ENCODE data around the gene ADGRL4.
"Not testable (repeated sequence)": the region's sequence is repeated elsewhere in the genome, so short reads cannot be mapped to it uniquely, and the experiment has no call there.

ADGRL4 gene

GRCh38 chr1:78918157-78918556 lies 88.4 kb downstream of the ADGRL4 start:
- DNase-seq (ENCODE audit: low read depth in 2 of 2): no peak

- no peak for DNase-seq (ENCODE audit: low read depth in 2 of 2)
These were observed 89.5 kb downstream of the ADGRL4 start for GRCh38 chr1:78916986-78917385.

GRCh38 chr1:78913950-78914349 lies 92.6 kb downstream of the ADGRL4 start:
- no peak for DNase-seq (ENCODE audit: low read depth in 2 of 2)

- DNase-seq (ENCODE audit: low read depth in 2 of 2): no peak
These were observed 94.3 kb downstream of the ADGRL4 start for GRCh38 chr1:78911956-78912880.

- no peak for DNase-seq (ENCODE audit: low read depth in 2 of 2)
These were observed 103.9 kb downstream of the ADGRL4 start for GRCh38 chr1:78902641-78903040.

GRCh38 chr1:78894811-78895210 lies 111.7 kb downstream of the ADGRL4 start:
- no peak for DNase-seq (ENCODE audit: low read depth in 2 of 2)

GRCh38 chr1:78892260-78892840 lies 114.2 kb downstream of the ADGRL4 start:
- DNase-seq (ENCODE audit: low read depth in 2 of 2): no peak

- DNase-seq (ENCODE audit: low read depth in 2 of 2): no peak
These were observed 119.1 kb downstream of the ADGRL4 start for GRCh38 chr1:78887458-78887857.

- no peak for DNase-seq (ENCODE audit: low read depth in 2 of 2)
These were observed 121.7 kb downstream of the ADGRL4 start for GRCh38 chr1:78884685-78885452.

- no peak for DNase-seq (ENCODE audit: low read depth in 2 of 2)
These were observed 126.3 kb downstream of the ADGRL4 start for GRCh38 chr1:78880223-78880622.

- DNase-seq (ENCODE audit: low read depth in 2 of 2): not testable (repeated sequence)
These were observed 130.5 kb downstream of the ADGRL4 start for GRCh38 chr1:78875986-78876385.

- DNase-seq (ENCODE audit: low read depth in 2 of 2): not testable (repeated sequence)
These were observed 133.7 kb downstream of the ADGRL4 start for GRCh38 chr1:78872801-78873200.

- no peak for DNase-seq (ENCODE audit: low read depth in 2 of 2)
These were observed 135.3 kb downstream of the ADGRL4 start for GRCh38 chr1:78871249-78871648.

GRCh38 chr1:78869136-78869535 lies 137.4 kb downstream of the ADGRL4 start:
- no peak for DNase-seq (ENCODE audit: low read depth in 2 of 2)

- DNase-seq (ENCODE audit: low read depth in 2 of 2): no peak
These were observed 142.4 kb downstream of the ADGRL4 start for GRCh38 chr1:78864175-78864574.

GRCh38 chr1:78856096-78856495 lies 150.4 kb downstream of the ADGRL4 start:
- no peak for DNase-seq (ENCODE audit: low read depth in 2 of 2)

GRCh38 chr1:78855258-78855657 lies 151.3 kb downstream of the ADGRL4 start:
- no peak for DNase-seq (ENCODE audit: low read depth in 2 of 2)

GRCh38 chr1:78854556-78854955 lies 152.0 kb downstream of the ADGRL4 start:
- no peak for DNase-seq (ENCODE audit: low read depth in 2 of 2)

- no peak for DNase-seq (ENCODE audit: low read depth in 2 of 2)
These were observed 163.0 kb downstream of the ADGRL4 start for GRCh38 chr1:78843546-78843945.

- DNase-seq (ENCODE audit: low read depth in 2 of 2): no peak
These were observed 163.4 kb downstream of the ADGRL4 start for GRCh38 chr1:78843111-78843510.

GRCh38 chr1:78840453-78841271 lies 165.9 kb downstream of the ADGRL4 start:
- no peak for DNase-seq (ENCODE audit: low read depth in 2 of 2)
